Stimulated activated CD4-positive, alpha-beta T cell treated with anti-CD3 and anti-CD28 coated beads, Interleukin-2, amount 100 ng/mL, for 48 hours (primary cell): ENCODE data around the gene SEC23B.
"Not testable (repeated sequence)": the region's sequence is repeated elsewhere in the genome, so short reads cannot be mapped to it uniquely, and the experiment has no call there.

Source experiments
- DNase-seq, 2 donors: peaks; one replicate each; pipeline ENCODE4 v3.0.0-alpha.2; 2020

The SEC23B gene

GRCh38 chr20:18526761-18527160 is 19.0 kb downstream of the SEC23B start:
- not testable (repeated sequence) for DNase-seq

GRCh38 chr20:18527339-18527738 is 19.6 kb downstream of the SEC23B start:
- DNase-seq, result no peak

- DNase-seq, result no peak
These were observed 20.1 kb downstream of the SEC23B start for GRCh38 chr20:18527836-18528235.

GRCh38 chr20:18529041-18529440 is 21.3 kb downstream of the SEC23B start:
- DNase-seq, result no peak

GRCh38 chr20:18532626-18533025 is 24.9 kb downstream of the SEC23B start:
- no peak for DNase-seq

- DNase-seq, result no peak
These were observed 25.8 kb downstream of the SEC23B start for GRCh38 chr20:18533491-18533890.

- no peak for DNase-seq
These were observed 26.4 kb downstream of the SEC23B start for GRCh38 chr20:18533978-18534644.

- no peak for DNase-seq
These were observed 29.9 kb downstream of the SEC23B start for GRCh38 chr20:18537651-18538050.

- DNase-seq, result no peak
These were observed 34.0 kb downstream of the SEC23B start for GRCh38 chr20:18541741-18542140.

- DNase-seq, result no peak
These were observed 35.5 kb downstream of the SEC23B start for GRCh38 chr20:18543216-18543615.

- no peak for DNase-seq
These were observed 36.2 kb downstream of the SEC23B start for GRCh38 chr20:18543932-18544331.

- no peak for DNase-seq
These were observed 37.8 kb downstream of the SEC23B start for GRCh38 chr20:18545566-18545965.

GRCh38 chr20:18548465-18548864 is 40.7 kb downstream of the SEC23B start:
- DNase-seq, result no peak

GRCh38 chr20:18553746-18554145 is 46.0 kb downstream of the SEC23B start:
- no peak for DNase-seq

GRCh38 chr20:18566892-18567738 is 59.4 kb downstream of the SEC23B start, which contains the start of gene SMIM26:
Gene SMIM26 (plus strand): TSS chr20:18567432. CDS start chr20:18567479, 47 bp downstream.
- DNase-seq, result peak; percentile 92 to 94

- DNase-seq, result no peak
These were observed 60.0 kb downstream of the SEC23B start for GRCh38 chr20:18567739-18568091.

GRCh38 chr20:18571009-18571408 is 63.3 kb downstream of the SEC23B start:
- DNase-seq, result no peak

- no peak for DNase-seq
These were observed 63.8 kb downstream of the SEC23B start for GRCh38 chr20:18571578-18571977.

- DNase-seq, result no peak
These were observed 70.2 kb downstream of the SEC23B start for GRCh38 chr20:18577942-18578341.

- DNase-seq, result no peak
These were observed 70.8 kb downstream of the SEC23B start for GRCh38 chr20:18578581-18578980.

- no peak for DNase-seq
These were observed 72.3 kb downstream of the SEC23B start for GRCh38 chr20:18580012-18580411.

GRCh38 chr20:18585134-18585533 is 77.4 kb downstream of the SEC23B start:
- no peak for DNase-seq

- DNase-seq, result peak; percentile 91 to 92
These were observed 80.2 kb downstream of the SEC23B start, which contains the start of gene DTD1 for GRCh38 chr20:18587665-18588573. Gene DTD1 (plus strand): TSS chr20:18588054. CDS start chr20:18588073, 19 bp downstream.
